CD4-positive, alpha-beta T cell (primary cell): ENCODE measurements around the gene LBH. TPM values are rescaled to one million over a fixed set of nuclear protein-coding genes. Genes with fewer than 3 reads are reported as not detected.

Experiments used
- ATAC-seq: fragments of 200-7000 bp; cut with Tn5 transposase; one replicate; pipeline ENCODE4 v1.10.0; 2022; ENCODE audit warnings: mild to moderate bottlenecking; ENCODE audit not compliant: poor library complexity
- CTCF ChIA-PET: fragments of 350-600 bp; sonication (Branson Sonifier 250); formaldehyde crosslinking; loops from one replicate; lab custom pipeline; 2021; ENCODE audit warnings: antibody characterized with exemption, inconsistent platforms; lab: Charles Lee
- POLR2A ChIA-PET: fragments of 350-600 bp; sonication (Branson Sonifier 250); formaldehyde crosslinking; loops from one replicate; lab custom pipeline; 2021; ENCODE audit warnings: antibody characterized with exemption, inconsistent platforms; lab: Charles Lee
- DNase-seq, 14 experiments: peaks; one replicate each; pipeline ENCODE4 v3.0.0-alpha.2; 2013 to 2020; ENCODE audit warnings: mixed read lengths in 2 of 14
- H3K27ac ChIP-seq, 2 donors: one replicate each; pipeline versions ENCODE4 v1.5.1 to v1.7.0; 2013; ENCODE audit warnings: low read length in 2 of 2, low read depth in 1 of 2, mild to moderate bottlenecking in 1 of 2
- H3K27me3 ChIP-seq, 2 experiments: 1 replicate in 1 of 2; 2 replicates in 1 of 2; pipeline versions ENCODE4 v1.6.1 to v1.7.0; 2013; ENCODE audit warnings: low read length in 2 of 2, control low read depth in 1 of 2, mild to moderate bottlenecking in 1 of 2, moderate library complexity in 1 of 2; ENCODE audit not compliant: insufficient read depth in 2 of 2, control insufficient read depth in 1 of 2
- H3K36me3 ChIP-seq: one replicate; pipeline ENCODE4 v1.6.1; 2013; ENCODE audit warnings: low read length, control low read depth; ENCODE audit not compliant: insufficient read depth
- H3K4me1 ChIP-seq: one replicate; pipeline ENCODE4 v1.6.1; 2013; ENCODE audit warnings: low read length, control low read depth; ENCODE audit not compliant: insufficient read depth
- H3K4me3 ChIP-seq: one replicate; pipeline ENCODE4 v1.5.1; 2013; ENCODE audit warnings: mild to moderate bottlenecking, low read length, moderate library complexity
- H3K9me3 ChIP-seq, 2 experiments: 1 replicate in 1 of 2; 2 replicates in 1 of 2; pipeline versions ENCODE4 v1.6.1 to v1.7.0; 2013; ENCODE audit warnings: low read length in 2 of 2, mild to moderate bottlenecking in 2 of 2, control low read depth in 1 of 2, moderate library complexity in 1 of 2; ENCODE audit not compliant: control insufficient read depth in 1 of 2, insufficient read depth in 1 of 2
- H3K27ac Mint-ChIP-seq: one replicate; pipeline ENCODE4 v1.8.0; 2020; ENCODE audit warnings: mixed read lengths
- H3K27me3 Mint-ChIP-seq: one replicate; pipeline ENCODE4 v1.8.0; 2021; ENCODE audit warnings: mixed read lengths
- H3K36me3 Mint-ChIP-seq: one replicate; pipeline ENCODE4 v1.8.0; 2021; ENCODE audit warnings: low read depth, mixed read lengths
- H3K4me1 Mint-ChIP-seq: one replicate; pipeline ENCODE4 v1.8.0; 2021; ENCODE audit warnings: low read depth, mixed read lengths
- H3K4me3 Mint-ChIP-seq: one replicate; pipeline ENCODE4 v1.8.0; 2020; ENCODE audit warnings: mild to moderate bottlenecking, mixed read lengths
- H3K9me3 Mint-ChIP-seq: one replicate; pipeline ENCODE4 v1.8.0; 2020; ENCODE audit warnings: mixed read lengths
- intact Hi-C, 2 experiments: fragments of 100-400 bp; cut with DNase I in 1 of 2; cut with micrococcal nuclease in 1 of 2; formaldehyde crosslinking; loops; one replicate each; pipeline versions ENCODE4 v1.15.1 to v1.9.0; 2023 to 2025; cut with DNase I, micrococcal nuclease
- total RNA-seq, 174 experiments: library from RNA in 2 of 174; stranded (reverse) in 2 of 174; gene quantifications; one replicate each; pipeline ENCODE4 v1.2.3 and lab custom pipeline; 2021 to 2026
- TF ChIP-seq, protein P1 (sequence below): fragments of 200-600 bp; IDR thresholded peaks from one replicate; pipeline ENCODE4 v1.8.0; 2022; ENCODE audit warnings: antibody characterized with exemption, mild to moderate bottlenecking

The LBH gene
- total RNA-seq, 2 experiments from 2014 or later, result 131 to 135 TPM

DNA sequence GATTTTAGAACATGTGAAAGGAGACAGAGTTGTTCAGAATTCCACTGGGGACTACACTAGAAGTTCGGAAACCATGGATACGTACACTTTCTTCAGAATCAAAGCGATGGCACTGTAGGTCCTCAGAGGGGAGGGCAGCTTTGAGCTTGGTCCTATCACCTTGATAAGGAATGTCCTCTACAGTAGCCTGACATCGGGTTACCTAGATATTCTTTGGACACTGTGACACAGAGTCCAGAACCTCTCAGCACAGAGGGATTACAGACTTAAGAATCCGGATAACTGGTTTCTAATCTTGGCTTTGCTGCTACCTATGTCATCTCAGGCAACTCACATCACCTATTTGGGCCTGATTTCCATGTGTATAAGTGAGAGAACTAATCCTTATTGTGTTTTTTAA, 14.0 kb downstream of the LBH start:
- no peak for ATAC-seq
- Histone ChIP-seq H3K9me3 (no peaks in the 10 kb centered on the region), H3K36me3 (peaks cover 69% of the 10 kb centered on the region), H3K27ac (no peak overlapping the region), H3K4me1 (peaks cover 78% of the 10 kb centered on the region), H3K27me3 (no peaks in the 10 kb centered on the region), H3K4me3 (no peak overlapping the region)
- CTCF ChIA-PET, result interaction anchor here (0.8 to 1.6 kb wide), 2 partner anchors 13 to 33 kb away, joined by 3 read pairs; no protein-coding TSS in a partner anchor
- H3K36me3 Mint-ChIP-seq, result peaks cover 99% of the 10 kb centered on the region
- DNase-seq, result no peak
- H3K27me3 Mint-ChIP-seq, result no peaks in the 10 kb centered on the region
- peaks cover 94% of the 10 kb centered on the region for H3K4me1 Mint-ChIP-seq
- peak overlapping the region; percentile 99 for H3K27ac Mint-ChIP-seq
- TF ChIP-seq, protein P1, sequence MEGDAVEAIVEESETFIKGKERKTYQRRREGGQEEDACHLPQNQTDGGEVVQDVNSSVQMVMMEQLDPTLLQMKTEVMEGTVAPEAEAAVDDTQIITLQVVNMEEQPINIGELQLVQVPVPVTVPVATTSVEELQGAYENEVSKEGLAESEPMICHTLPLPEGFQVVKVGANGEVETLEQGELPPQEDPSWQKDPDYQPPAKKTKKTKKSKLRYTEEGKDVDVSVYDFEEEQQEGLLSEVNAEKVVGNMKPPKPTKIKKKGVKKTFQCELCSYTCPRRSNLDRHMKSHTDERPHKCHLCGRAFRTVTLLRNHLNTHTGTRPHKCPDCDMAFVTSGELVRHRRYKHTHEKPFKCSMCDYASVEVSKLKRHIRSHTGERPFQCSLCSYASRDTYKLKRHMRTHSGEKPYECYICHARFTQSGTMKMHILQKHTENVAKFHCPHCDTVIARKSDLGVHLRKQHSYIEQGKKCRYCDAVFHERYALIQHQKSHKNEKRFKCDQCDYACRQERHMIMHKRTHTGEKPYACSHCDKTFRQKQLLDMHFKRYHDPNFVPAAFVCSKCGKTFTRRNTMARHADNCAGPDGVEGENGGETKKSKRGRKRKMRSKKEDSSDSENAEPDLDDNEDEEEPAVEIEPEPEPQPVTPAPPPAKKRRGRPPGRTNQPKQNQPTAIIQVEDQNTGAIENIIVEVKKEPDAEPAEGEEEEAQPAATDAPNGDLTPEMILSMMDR, result no peak
- H3K9me3 Mint-ChIP-seq, result no peaks in the 10 kb centered on the region
- intact Hi-C loops, result no loop called here
- POLR2A ChIA-PET, result interaction anchor here (1.2 to 6.4 kb wide), 5 partner anchors 9 to 202 kb away, joined by 4 to 78 read pairs (median 9); partner anchors contain the start of genes LBH and LCLAT1
- H3K4me3 Mint-ChIP-seq, result peak overlapping the region; percentile 8

DNA sequence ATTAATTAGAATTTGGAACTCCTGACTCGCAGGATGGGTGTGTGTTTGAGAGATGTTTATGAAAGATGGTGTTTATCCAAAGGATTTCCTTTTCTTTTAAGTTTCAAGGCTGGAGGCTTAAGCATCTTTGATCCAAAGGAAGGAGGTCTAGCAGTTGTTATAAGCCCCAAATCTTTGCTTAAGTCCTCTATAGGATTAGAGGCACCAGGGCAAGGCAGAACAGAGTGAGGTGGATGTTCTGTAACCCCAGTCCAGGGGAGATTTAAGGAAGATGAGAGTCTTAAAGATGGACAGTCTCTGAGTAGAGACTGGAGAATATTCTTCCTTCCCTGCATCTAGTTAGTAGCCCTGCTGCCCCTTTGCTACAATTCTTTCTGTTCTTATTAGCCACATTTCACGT, 17.5 kb downstream of the LBH start:
- Histone ChIP-seq H3K4me1 (peaks cover 88% of the 10 kb centered on the region), H3K36me3 (peaks cover 58% of the 10 kb centered on the region), H3K27ac (peak overlapping the region; percentile 7 to 33), H3K9me3 (no peaks in the 10 kb centered on the region), H3K4me3 (no peak overlapping the region), H3K27me3 (no peaks in the 10 kb centered on the region)
- H3K4me1 Mint-ChIP-seq, result peaks cover 92% of the 10 kb centered on the region
- intact Hi-C loops, result no loop called here
- TF ChIP-seq, protein P1, result no peak
- CTCF ChIA-PET, result interaction anchor here (1.1 kb wide), 1 partner anchor 9 kb away, joined by 3 read pairs; no protein-coding TSS in a partner anchor
- no peak for ATAC-seq
- H3K4me3 Mint-ChIP-seq, result peak overlapping the region; percentile 66
- POLR2A ChIA-PET, result interaction anchor here (1.1 to 6.4 kb wide), 4 partner anchors 10 to 25 kb away, joined by 4 to 78 read pairs (median 10); partner anchors contain the start of gene LBH
- no peaks in the 10 kb centered on the region for H3K27me3 Mint-ChIP-seq
- peak overlapping the region; percentile 99 for H3K27ac Mint-ChIP-seq
- no peak for DNase-seq
- H3K36me3 Mint-ChIP-seq, result peaks cover 97% of the 10 kb centered on the region
- H3K9me3 Mint-ChIP-seq, result no peaks in the 10 kb centered on the region

DNA sequence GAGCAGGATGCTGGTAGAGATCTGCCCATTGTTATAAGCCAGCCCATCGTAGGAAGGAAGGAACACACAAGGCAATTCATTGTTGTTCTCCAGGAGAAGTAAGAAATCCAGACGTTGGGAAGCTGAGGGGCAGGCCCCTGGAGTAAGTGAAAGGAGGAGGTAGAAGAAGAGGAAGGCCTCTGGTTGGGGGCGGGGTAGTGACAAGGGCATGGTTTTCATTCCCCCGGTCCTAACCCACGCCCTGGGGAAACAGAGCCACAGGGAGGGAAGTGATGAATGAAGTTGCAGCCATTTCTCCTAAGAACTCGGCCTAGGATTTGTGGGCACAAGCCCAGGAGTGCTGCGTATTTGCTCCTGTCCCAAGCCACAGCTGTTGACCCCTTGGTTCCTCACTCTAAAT, 18.0 kb downstream of the LBH start:
- Histone ChIP-seq H3K27me3 (no peaks in the 10 kb centered on the region), H3K27ac (peak overlapping the region; percentile 33 to 48), H3K4me3 (no peak overlapping the region), H3K36me3 (peaks cover 52% of the 10 kb centered on the region), H3K4me1 (peaks cover 86% of the 10 kb centered on the region), H3K9me3 (no peaks in the 10 kb centered on the region)
- Mint-ChIP-seq H3K9me3 (no peaks in the 10 kb centered on the region), H3K36me3 (peaks cover 94% of the 10 kb centered on the region), H3K27me3 (no peaks in the 10 kb centered on the region), H3K4me3 (peak overlapping the region; percentile 38), H3K27ac (peak overlapping the region; percentile 99), H3K4me1 (peaks cover 92% of the 10 kb centered on the region)
- DNase-seq (no peak), ATAC-seq (no peak)
- CTCF ChIA-PET, result interaction anchor here (1.1 to 1.2 kb wide), 2 partner anchors 10 to 17 kb away, joined by 3 to 4 read pairs; no protein-coding TSS in a partner anchor
- POLR2A ChIA-PET, result interaction anchor here (1.0 to 2.2 kb wide), 4 partner anchors 10 to 88 kb away, joined by 3 to 11 read pairs (median 4); no protein-coding TSS in a partner anchor
- intact Hi-C loops, result no loop called here
- TF ChIP-seq, protein P1, result no peak
